DMS53 treated with DMSO at 0.1 percent for 48 hours (cell line): Measurements from ENCODE around the gene ZNF330.

Experiments
- DNase-seq: peaks from one replicate; lab custom pipeline; 2025; ENCODE audit not compliant: unreplicated experiment; lab: John Stamatoyannopoulos, UW

ZNF330 gene

DNA sequence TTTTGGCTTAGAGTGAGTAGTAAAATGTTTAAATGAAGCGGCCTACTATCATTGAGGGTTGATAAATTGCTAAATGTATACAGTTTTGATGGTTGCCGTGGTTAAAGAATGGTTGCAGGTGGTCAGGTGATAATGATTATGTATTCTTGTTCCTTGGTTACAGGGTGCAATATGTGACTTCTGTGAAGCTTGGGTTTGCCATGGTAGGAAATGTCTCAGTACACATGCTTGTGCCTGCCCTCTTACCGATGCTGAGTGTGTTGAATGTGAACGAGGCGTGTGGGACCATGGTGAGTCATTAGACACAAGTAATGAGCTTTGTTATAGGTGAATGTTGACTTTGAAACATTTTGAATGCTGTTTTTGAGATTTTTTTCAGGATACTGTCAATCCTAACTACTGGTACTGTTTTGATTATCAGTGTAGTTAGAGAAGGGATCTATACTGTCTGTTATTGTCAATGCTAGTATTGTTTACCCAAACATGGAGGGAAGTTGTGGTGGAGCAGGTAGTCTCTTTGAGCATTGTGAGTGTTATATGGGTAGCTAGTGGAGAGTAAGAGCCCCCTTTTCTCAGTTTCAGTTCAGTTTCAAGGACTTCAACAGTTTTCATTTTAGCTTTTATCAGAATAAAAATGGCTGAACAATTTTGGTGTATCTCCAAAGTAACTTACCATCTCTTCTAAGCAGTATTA lies 8.9 kb downstream of the ZNF330 start:
- DNase-seq, result no peak

DNA sequence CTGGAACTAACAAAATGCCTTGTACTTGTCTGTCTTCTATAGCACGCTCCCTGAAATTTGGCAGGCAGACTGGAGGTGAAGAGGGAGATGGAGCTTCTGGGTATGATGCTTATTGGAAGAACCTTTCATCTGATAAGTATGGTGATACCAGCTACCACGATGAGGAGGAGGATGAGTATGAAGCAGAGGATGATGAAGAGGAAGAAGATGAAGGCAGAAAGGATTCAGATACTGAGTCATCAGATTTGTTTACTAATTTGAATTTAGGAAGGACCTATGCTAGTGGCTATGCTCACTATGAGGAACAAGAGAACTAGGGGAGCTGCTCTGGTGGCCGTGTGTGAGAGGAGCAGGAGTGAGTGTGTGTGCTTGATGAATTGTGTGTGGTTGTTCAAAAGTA lies 13.0 kb downstream of the ZNF330 start:
- no peak for DNase-seq

DNA sequence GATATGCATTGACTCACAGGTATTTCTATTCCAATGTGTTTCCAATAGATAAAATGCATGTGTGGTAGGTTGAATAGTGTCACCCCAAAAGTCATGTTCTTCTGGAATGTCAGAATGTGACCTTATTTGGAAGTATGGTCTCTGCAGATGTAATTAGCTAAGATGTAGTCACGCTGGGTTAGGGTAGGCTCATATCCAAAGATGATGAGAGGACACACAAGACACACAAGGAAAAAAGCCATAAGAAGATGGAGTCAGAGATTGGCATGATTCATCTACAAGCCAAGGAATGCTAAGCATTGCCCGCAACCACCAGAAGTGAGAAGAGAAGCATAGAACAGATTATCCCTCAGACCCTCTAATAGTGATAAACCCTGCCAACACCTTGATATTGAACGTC lies 17.5 kb downstream of the ZNF330 start:
- DNase-seq, result no peak

- DNase-seq, result no peak
Measured at GRCh38 chr4:141240259-141240658, 19.6 kb downstream of the ZNF330 start.

DNA sequence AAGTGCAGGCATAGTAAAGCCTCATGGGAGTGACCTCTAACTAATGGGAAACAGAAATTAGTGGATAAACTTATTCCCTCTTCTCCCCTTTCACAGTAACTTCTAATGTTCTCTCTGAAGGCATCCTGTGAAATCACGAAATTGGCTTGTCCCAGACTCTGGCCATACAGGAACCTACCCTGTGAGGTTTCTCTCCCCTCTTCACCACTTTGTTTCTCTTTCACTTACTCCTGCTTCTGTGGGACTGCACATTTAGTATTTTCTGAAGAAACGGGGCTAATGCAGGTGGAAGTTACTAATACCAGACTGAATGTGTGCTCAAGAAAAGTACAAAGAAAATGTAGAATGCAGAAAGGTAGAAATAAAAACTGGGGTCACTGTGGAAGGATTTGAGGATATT lies 20.0 kb downstream of the ZNF330 start:
- no peak for DNase-seq

GRCh38 chr4:141241986-141242385 lies 21.3 kb downstream of the ZNF330 start:
- no peak for DNase-seq

DNA sequence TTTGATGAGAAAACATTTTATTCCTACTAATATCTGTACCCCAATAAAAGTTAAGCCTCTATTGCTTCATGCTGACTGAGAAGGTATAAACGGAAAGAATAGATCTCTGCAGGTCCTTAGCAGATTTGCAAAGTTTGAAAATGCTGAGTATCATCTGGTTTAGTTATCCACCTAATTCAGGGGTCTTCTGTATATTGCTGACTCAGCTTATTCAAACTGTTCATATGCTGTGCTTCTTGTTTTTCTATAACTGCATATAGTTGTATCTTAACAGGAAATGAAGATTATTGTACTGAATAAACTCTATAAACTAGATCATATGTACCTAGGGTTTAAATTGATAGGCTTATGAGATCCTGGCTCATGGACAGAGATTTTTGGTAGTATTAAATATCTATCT lies 23.7 kb downstream of the ZNF330 start:
- DNase-seq, result no peak

GRCh38 chr4:141246243-141246642 lies 25.5 kb downstream of the ZNF330 start:
- DNase-seq, result no peak

GRCh38 chr4:141246683-141247429 lies 26.2 kb downstream of the ZNF330 start:
- DNase-seq, result no peak

GRCh38 chr4:141247430-141247780 lies 26.7 kb downstream of the ZNF330 start:
- no peak for DNase-seq

DNA sequence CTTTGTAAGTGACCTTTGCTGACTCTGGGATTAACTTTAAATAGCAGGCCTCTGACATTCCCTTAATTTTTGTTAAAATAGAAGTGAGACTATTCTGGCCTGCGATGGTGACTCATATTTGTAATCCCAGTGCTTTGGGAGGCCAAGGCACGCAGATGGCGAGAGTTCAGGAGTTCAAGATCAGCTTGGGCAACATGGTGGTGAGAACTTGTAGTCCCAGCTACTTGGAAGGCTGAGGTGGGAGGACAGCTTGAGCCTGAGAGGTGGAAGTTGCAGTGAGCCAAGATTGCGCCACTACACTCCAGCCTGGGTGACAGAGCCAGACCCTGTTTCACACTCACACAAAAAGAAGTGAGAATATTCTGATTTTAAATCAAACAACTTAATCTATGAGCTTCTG lies 27.3 kb downstream of the ZNF330 start:
- no peak for DNase-seq

DNA sequence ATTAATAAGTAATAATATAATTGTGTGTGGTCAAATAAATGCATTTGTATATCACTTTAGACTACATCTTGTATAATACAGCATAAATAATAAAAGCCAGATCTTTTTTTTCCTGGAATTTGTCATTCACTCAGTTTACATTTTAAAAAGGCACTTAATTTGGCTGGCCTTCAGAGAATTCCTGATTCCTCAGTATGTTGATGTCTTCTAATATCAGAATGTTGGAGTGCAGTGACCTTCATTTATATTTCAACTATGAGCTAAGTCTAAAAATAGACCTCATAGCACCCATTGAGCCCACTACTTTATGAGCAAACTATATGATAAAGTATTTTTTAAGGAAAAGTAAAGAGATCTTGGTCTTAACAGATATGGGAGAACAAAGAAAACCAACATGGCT lies 27.8 kb downstream of the ZNF330 start:
- DNase-seq, result no peak

DNA sequence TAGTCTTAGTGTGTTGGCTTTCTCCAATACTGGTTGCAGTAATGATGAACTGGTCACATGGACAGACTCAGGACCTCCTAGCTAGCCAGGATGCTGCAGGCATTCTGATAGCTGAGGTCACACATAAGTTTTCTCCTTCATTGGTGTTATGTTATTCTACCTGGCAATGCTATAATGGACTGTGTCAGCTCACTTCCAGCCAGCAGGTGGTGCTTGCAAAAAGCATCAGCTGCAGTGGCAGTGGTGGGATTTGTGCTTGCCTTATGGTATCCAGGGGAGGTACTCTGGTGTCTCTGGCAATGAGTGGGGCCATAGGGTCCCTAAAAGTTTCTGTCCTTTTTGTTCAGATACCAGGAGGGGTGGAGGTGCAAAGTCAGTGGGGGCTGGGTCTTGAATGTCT lies 33.6 kb downstream of the ZNF330 start:
- no peak for DNase-seq

- DNase-seq, result no peak
Measured at GRCh38 chr4:141255016-141255415, 34.3 kb downstream of the ZNF330 start.

GRCh38 chr4:141258558-141258957 lies 37.9 kb downstream of the ZNF330 start:
- DNase-seq, result no peak

- no peak for DNase-seq
Measured at GRCh38 chr4:141275834-141276233, 55.1 kb downstream of the ZNF330 start.

DNA sequence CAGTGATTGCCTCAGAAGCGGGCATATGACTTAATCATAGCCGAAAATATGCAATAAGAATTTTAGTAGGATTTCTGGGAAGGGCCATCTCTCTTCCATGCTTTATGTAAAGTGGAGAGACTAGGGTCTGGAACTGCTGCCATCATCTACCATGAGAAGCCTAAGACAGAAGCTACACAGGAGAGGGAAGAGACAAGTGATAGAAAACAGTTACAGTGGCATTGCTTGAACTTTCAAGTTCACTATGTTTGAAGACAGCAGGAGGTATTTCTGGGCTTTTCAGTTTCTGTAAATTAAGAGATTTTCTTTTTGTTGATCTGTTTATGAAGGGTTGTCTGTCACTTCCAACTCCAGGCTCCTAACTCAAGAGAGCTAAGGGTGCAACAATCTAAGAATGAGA lies 62.5 kb downstream of the ZNF330 start:
- no peak for DNase-seq

DNA sequence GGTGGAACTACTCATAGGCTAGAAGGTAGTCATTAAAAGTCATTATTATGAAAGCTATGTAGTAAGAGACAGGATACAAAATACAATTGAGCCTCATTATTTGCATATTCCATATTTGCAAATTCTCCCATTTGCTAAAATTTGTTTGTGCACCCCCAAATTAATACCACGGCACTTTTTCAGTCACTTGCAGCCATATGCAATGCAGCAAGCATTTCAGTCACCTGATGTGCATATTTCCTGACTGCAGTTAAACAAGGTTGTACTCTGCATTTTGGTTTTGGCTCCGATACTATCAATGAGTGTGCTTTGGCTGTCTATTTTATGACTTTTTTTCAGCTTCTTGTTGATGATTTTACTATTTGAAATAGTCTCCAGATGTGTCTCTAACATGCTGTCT lies 62.9 kb downstream of the ZNF330 start:
- no peak for DNase-seq
